ENCODE results near the gene NMBR. TPM values are rescaled to one million over a fixed set of nuclear protein-coding genes. Genes with fewer than 3 reads are reported as not detected.
"Not testable (repeated sequence)": the region's sequence is repeated elsewhere in the genome, so short reads cannot be mapped to it uniquely, and the experiment has no call there.

The NMBR gene
- total and polyA plus RNA-seq, 12 donors: 0.11 to 0.15 TPM; not detected in 10

GRCh38 chr6:142189057-142189456 is 42.1 kb upstream of the NMBR start:
- Histone ChIP-seq H3K27me3 (no peaks in the 10 kb centered on the region), H3K9me3 (replicated peaks in 1 of 3) (no peaks in the 10 kb centered on the region), H3K36me3 (replicated peaks in 1 of 2) (no peaks in the 10 kb centered on the region), H3K27ac (no peak overlapping the region), H3K4me1 (replicated peaks in 1 of 2) (peaks cover 7 to 11% of the 10 kb centered on the region in 2 donors), H3K4me3 (no peak overlapping the region)
- WGBS, 4 donors: 68 to 99% (median 92%) methylated on average over 2 of the region's 2 CpGs
- TF ChIP-seq, protein P1, sequence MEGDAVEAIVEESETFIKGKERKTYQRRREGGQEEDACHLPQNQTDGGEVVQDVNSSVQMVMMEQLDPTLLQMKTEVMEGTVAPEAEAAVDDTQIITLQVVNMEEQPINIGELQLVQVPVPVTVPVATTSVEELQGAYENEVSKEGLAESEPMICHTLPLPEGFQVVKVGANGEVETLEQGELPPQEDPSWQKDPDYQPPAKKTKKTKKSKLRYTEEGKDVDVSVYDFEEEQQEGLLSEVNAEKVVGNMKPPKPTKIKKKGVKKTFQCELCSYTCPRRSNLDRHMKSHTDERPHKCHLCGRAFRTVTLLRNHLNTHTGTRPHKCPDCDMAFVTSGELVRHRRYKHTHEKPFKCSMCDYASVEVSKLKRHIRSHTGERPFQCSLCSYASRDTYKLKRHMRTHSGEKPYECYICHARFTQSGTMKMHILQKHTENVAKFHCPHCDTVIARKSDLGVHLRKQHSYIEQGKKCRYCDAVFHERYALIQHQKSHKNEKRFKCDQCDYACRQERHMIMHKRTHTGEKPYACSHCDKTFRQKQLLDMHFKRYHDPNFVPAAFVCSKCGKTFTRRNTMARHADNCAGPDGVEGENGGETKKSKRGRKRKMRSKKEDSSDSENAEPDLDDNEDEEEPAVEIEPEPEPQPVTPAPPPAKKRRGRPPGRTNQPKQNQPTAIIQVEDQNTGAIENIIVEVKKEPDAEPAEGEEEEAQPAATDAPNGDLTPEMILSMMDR (IDR thresholded peaks at IDR 0.05): no peak
- no peak for TF ChIP-seq POLR2A (IDR thresholded peaks at IDR 0.05)
- DNase-seq: no peak
- intact Hi-C loops (cut with DNase I): no loop called here

GRCh38 chr6:142188341-142188740 is 41.4 kb upstream of the NMBR start:
- H3K27ac ChIP-seq; H3K9me3 ChIP-seq (replicated peaks in 1 of 3); H3K36me3 ChIP-seq (replicated peaks in 1 of 2); H3K27me3 ChIP-seq; intact Hi-C loops (cut with DNase I); DNase-seq; H3K4me3 ChIP-seq: not testable (repeated sequence)
- TF ChIP-seq, protein P1 (IDR thresholded peaks at IDR 0.05): peak in 1 of 6 experiments; percentile 9
- peaks cover 7 to 15% of the 10 kb centered on the region in 2 donors for H3K4me1 ChIP-seq (replicated peaks in 1 of 2)
- WGBS, 4 donors: 95 to 98% (median 97%) methylated on average over 8 of the region's 8 CpGs

- H3K9me3 ChIP-seq (replicated peaks in 1 of 3): no peaks in the 10 kb centered on the region
- H3K4me3 ChIP-seq: no peak overlapping the region
- 18 to 33% (median 22%) methylated on average over 1 of the region's 1 CpG for WGBS, 4 donors
- H3K36me3 ChIP-seq (replicated peaks in 1 of 2): no peaks in the 10 kb centered on the region
- TF ChIP-seq, protein P1 (IDR thresholded peaks at IDR 0.05): no peak
- no peak for TF ChIP-seq POLR2A (IDR thresholded peaks at IDR 0.05)
- peak; percentile 55 to 88 (median 70) for DNase-seq
- H3K27me3 ChIP-seq: no peaks in the 10 kb centered on the region
- intact Hi-C loops (cut with DNase I): no loop called here
- peaks cover 7 to 18% of the 10 kb centered on the region in 2 donors for H3K4me1 ChIP-seq (replicated peaks in 1 of 2)
- H3K27ac ChIP-seq: no peak overlapping the region
Observed at GRCh38 chr6:142187209-142187608, 40.3 kb upstream of the NMBR start.

- WGBS, 4 donors: 88 to 97% (median 96%) methylated on average over 1 of the region's 1 CpG
- intact Hi-C loops (cut with DNase I): no loop called here
- no peaks in the 10 kb centered on the region for H3K9me3 ChIP-seq (replicated peaks in 1 of 3)
Observed at GRCh38 chr6:142185641-142186040, 38.7 kb upstream of the NMBR start.

More at GRCh38 chr6:142185641-142186040, 38.7 kb upstream of the NMBR start:
- H3K27me3 ChIP-seq: no peaks in the 10 kb centered on the region
- TF ChIP-seq POLR2A (IDR thresholded peaks at IDR 0.05): no peak
- TF ChIP-seq, protein P1 (IDR thresholded peaks at IDR 0.05): no peak
- H3K4me1 ChIP-seq (replicated peaks in 1 of 2): peaks cover 7 to 18% of the 10 kb centered on the region in 2 donors
- H3K36me3 ChIP-seq (replicated peaks in 1 of 2): no peaks in the 10 kb centered on the region
- no peak overlapping the region for H3K4me3 ChIP-seq
- H3K27ac ChIP-seq: no peak overlapping the region
- DNase-seq: no peak
